Mesendoderm (in vitro differentiated cells): Measurements from ENCODE around the gene DPYSL4.

Experiments used
- DNase-seq: peaks from one replicate; pipeline ENCODE4 v3.0.0; 2013
- H2AK5ac ChIP-seq: 2 replicates; pipeline ENCODE4 v1.6.1; 2013; ENCODE audit warnings: low read length, inconsistent platforms
- H2BK120ac ChIP-seq: 2 replicates; pipeline ENCODE4 v1.6.1; 2013; ENCODE audit warnings: low read depth, mild to moderate bottlenecking, low read length, moderate library complexity, mixed read lengths
- H2BK15ac ChIP-seq: replicated peaks from 2 replicates; pipeline ENCODE4 v1.6.1; 2013; ENCODE audit warnings: low read depth, mild to moderate bottlenecking, moderate library complexity
- H2BK5ac ChIP-seq: 2 replicates; pipeline ENCODE4 v1.6.1; 2013; ENCODE audit warnings: low read length, inconsistent platforms
- H3K18ac ChIP-seq: 2 replicates; pipeline ENCODE4 v1.6.1; 2013; ENCODE audit warnings: mild to moderate bottlenecking, low read length, mixed read lengths
- H3K23ac ChIP-seq: one replicate; pipeline ENCODE4 v1.6.1; 2013; ENCODE audit warnings: low read length
- H3K27ac ChIP-seq: 2 replicates; pipeline ENCODE4 v1.5.1; 2013; ENCODE audit warnings: low read depth, mild to moderate bottlenecking, inconsistent platforms, low read length, moderate library complexity
- H3K27me3 ChIP-seq: 2 replicates; pipeline ENCODE4 v1.6.1; 2013; ENCODE audit warnings: low read length, control low read depth, mild to moderate bottlenecking, inconsistent platforms; ENCODE audit not compliant: insufficient read depth, poor library complexity
- H3K36me3 ChIP-seq: 2 replicates; pipeline ENCODE4 v1.6.1; 2013; ENCODE audit warnings: low read length, inconsistent platforms; ENCODE audit not compliant: control insufficient read depth, insufficient read depth
- H3K4ac ChIP-seq: one replicate; pipeline ENCODE4 v1.6.1; 2013; ENCODE audit warnings: low read depth, mild to moderate bottlenecking, low read length, moderate library complexity
- H3K4me1 ChIP-seq: 2 replicates; pipeline ENCODE4 v1.6.1; 2013; ENCODE audit warnings: low read depth, low read length, inconsistent platforms; ENCODE audit not compliant: control insufficient read depth
- H3K4me2 ChIP-seq: 2 replicates; pipeline ENCODE4 v1.6.1; 2013; ENCODE audit warnings: low read length
- H3K4me3 ChIP-seq: 2 replicates; pipeline ENCODE4 v1.5.1; 2013; ENCODE audit warnings: mild to moderate bottlenecking, low read length
- H3K56ac ChIP-seq: one replicate; pipeline ENCODE4 v1.6.1; 2013; ENCODE audit warnings: low read length
- H3K79me1 ChIP-seq: 2 replicates; pipeline ENCODE4 v1.6.1; 2013; ENCODE audit warnings: low read length, inconsistent platforms
- H3K79me2 ChIP-seq: 2 replicates; pipeline ENCODE4 v1.6.1; 2013; ENCODE audit warnings: mild to moderate bottlenecking, low read length; ENCODE audit not compliant: control insufficient read depth, insufficient read depth
- H3K9ac ChIP-seq: 2 replicates; pipeline ENCODE4 v1.6.1; 2013; ENCODE audit warnings: low read length, inconsistent platforms
- H4K5ac ChIP-seq: one replicate; pipeline ENCODE4 v1.6.1; 2013; ENCODE audit warnings: low read length
- H4K8ac ChIP-seq: one replicate; pipeline ENCODE4 v1.6.1; 2013; ENCODE audit warnings: low read depth, mild to moderate bottlenecking, control low read depth, low read length, moderate library complexity
- WGBS: extraction: QIAGEN DNeasy Blood & Tissue Kit; methylation state at CpG from one replicate; pipeline ENCODE4 v1.1.7; 2013; ENCODE audit warnings: low lambda C conversion rate, missing lambda C conversion rate; ENCODE audit not compliant: insufficient coverage; ENCODE audit errors: extremely low coverage; 5-methylcytosine and 5-hydroxymethylcytosine counted together

Gene DPYSL4

DNA sequence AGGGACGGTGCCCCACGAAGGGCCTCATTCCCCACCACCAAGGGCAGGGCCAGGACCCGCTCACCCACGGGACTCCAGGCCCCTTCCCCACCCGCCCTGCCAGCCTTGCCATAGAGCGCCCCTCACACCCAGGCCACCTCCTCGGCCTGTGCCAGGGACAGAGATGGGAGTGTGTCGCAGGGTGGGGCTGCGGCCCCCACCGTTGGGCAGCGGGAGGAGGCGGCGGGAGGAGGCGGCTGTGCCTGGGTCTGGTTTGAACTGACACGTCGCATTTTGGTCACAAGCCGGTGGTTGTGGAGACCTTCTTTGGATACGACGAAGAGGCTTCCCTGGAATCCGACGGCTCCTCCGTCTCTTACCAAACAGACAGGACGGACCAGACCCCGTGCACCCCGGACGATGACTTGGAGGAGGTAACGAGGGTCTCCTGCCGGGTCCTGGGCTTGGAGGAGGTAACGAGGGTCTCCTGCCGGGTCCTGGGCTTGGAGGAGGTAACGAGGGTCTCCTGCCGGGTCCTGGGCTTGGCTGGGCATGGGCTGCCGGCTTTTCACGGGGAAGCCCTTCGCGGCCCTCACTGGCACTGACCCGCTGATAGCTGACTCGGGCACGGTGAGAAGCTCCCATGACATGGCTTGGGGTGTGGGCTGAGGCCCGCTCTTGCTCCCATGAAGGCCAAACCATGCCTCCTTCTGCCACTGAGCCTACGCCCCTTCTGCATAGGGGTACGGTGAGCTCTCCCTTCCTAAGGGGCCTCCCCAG, 46.4 kb upstream of the DPYSL4 start:
- H3K27me3 ChIP-seq: no peaks in the 10 kb centered on the region
- no CpG with 5 or more reads among the region's 42 CpGs for WGBS
- H3K9ac ChIP-seq: no peak overlapping the region
- no peaks in the 10 kb centered on the region for H3K79me2 ChIP-seq
- no peak overlapping the region for H3K56ac ChIP-seq
- no peaks in the 10 kb centered on the region for H3K79me1 ChIP-seq
- no peak overlapping the region for H2BK5ac ChIP-seq
- H2BK120ac ChIP-seq: no peak overlapping the region
- H3K27ac ChIP-seq: no peak overlapping the region
- no peaks in the 10 kb centered on the region for H3K4me1 ChIP-seq
- H4K8ac ChIP-seq: no peak overlapping the region
- no peak overlapping the region for H2BK15ac ChIP-seq
- no peak overlapping the region for H3K4me3 ChIP-seq
- H3K4me2 ChIP-seq: no peak overlapping the region
- no peak overlapping the region for H4K5ac ChIP-seq
- no peak overlapping the region for H3K4ac ChIP-seq
- no peak overlapping the region for H3K18ac ChIP-seq
- no peak overlapping the region for H2AK5ac ChIP-seq
- DNase-seq: no peak
- no peak overlapping the region for H3K23ac ChIP-seq
- H3K36me3 ChIP-seq: no peaks in the 10 kb centered on the region

- Histone ChIP-seq H3K79me1 (no peaks in the 10 kb centered on the region), H4K8ac (no peak overlapping the region), H2BK15ac (no peak overlapping the region), H3K56ac (no peak overlapping the region), H3K23ac (no peak overlapping the region), H3K9ac (no peak overlapping the region), H3K4ac (no peak overlapping the region), H2AK5ac (no peak overlapping the region), H3K27ac (no peak overlapping the region), H3K18ac (no peak overlapping the region), H3K79me2 (no peaks in the 10 kb centered on the region), H2BK120ac (no peak overlapping the region), H4K5ac (no peak overlapping the region), H2BK5ac (no peak overlapping the region), H3K36me3 (no peaks in the 10 kb centered on the region), H3K27me3 (no peaks in the 10 kb centered on the region), H3K4me2 (no peak overlapping the region), H3K4me3 (no peak overlapping the region), H3K4me1 (no peaks in the 10 kb centered on the region)
- DNase-seq: no peak
- no CpG with 5 or more reads among the region's 7 CpGs for WGBS
These were observed 45.7 kb upstream of the DPYSL4 start for GRCh38 chr10:132141076-132141475.

DNA sequence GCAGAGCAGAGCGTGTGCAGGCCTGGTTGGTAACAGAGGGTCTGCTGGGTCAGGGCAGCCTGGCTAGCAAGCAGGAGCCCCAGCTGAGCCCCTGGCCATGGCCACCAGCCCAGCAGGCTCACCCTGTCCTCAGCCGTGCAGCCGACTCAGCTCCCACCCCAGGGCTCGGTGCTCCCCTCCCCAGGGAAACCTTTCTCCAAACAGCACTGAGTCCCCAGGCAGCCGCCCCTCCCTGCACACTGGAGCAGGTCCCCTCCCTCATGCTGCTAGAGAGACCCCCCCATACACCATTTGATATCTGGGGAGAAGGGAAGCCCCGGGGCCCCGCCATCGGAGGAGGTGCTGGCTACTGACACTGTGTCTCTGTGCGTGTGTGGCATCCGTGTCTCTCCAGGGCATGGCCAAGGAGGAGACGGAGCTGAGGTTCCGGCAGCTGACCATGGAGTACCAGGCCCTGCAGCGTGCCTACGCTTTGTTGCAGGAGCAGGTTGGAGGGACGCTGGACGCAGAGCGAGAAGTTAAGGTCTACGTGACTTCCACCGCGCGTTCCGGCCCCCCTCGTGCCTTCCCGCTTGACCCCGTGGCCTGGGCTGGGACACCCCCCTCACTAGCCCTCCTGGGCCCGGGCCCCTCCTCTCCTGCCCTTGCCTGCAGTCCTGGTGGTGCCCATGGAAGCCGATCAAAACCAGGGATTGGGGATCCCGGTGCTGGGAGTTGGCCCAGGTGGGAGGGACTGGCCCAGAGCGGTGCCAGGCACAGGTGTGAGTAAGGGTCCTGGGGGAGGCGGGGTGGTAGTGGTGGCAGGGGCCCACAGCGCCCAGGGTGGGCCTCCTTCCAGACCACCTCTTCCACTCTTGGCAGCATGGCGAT, 45.0 kb upstream of the DPYSL4 start:
- Histone ChIP-seq H3K36me3 (no peaks in the 10 kb centered on the region), H2BK15ac (no peak overlapping the region), H4K5ac (no peak overlapping the region), H3K4me3 (no peak overlapping the region), H2BK5ac (no peak overlapping the region), H2BK120ac (no peak overlapping the region), H3K56ac (no peak overlapping the region), H3K4me1 (no peaks in the 10 kb centered on the region), H3K9ac (no peak overlapping the region), H3K4me2 (no peak overlapping the region), H2AK5ac (no peak overlapping the region), H3K4ac (no peak overlapping the region), H3K23ac (no peak overlapping the region), H3K79me2 (no peaks in the 10 kb centered on the region), H3K79me1 (no peaks in the 10 kb centered on the region), H3K27me3 (no peaks in the 10 kb centered on the region), H3K27ac (no peak overlapping the region), H3K18ac (no peak overlapping the region), H4K8ac (no peak overlapping the region)
- no CpG with 5 or more reads among the region's 32 CpGs for WGBS
- DNase-seq: no peak

DNA sequence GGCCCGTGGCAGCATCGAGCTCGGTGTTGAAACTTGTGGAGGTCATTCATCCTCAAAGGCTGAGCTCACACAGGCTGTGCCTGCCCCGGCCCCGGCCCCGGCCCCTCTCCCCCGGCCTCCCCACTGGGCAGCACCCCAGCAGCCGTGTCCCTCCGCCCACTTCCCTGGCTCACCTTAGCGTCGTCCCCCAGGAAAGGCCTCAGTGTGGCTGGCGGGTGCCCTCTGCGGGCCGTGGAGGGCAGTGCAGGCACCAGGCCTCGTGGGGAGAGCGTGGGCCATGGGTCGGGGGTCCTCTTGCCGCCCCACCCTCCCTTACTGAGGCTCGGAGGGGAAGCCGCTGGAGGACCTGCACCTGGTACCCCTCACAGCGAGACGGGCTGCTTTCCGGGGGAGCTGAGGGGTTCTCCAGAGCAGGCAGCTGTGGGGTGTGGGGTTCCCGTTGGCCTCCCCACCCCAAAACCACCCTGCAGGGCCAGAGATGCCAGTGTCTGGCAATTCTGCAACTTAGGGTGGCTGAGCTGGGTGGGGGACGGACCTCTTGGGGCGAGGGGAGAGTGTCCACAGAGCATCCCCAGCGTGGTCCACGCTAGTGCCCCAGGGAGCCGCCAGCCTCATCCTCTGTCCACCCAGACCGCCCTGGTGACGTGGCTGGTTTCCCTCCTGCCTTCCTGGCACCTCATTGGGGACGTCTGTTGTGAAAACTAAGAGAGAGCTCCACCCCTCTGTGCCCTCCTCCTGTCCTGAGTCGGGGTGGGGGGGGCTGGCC, 44.2 kb upstream of the DPYSL4 start:
- no peak overlapping the region for H3K23ac ChIP-seq
- H3K79me1 ChIP-seq: no peaks in the 10 kb centered on the region
- no peaks in the 10 kb centered on the region for H3K36me3 ChIP-seq
- no peak overlapping the region for H2BK5ac ChIP-seq
- H2AK5ac ChIP-seq: no peak overlapping the region
- no peaks in the 10 kb centered on the region for H3K79me2 ChIP-seq
- H3K4me1 ChIP-seq: no peaks in the 10 kb centered on the region
- H3K27ac ChIP-seq: no peak overlapping the region
- no peak overlapping the region for H4K5ac ChIP-seq
- WGBS: no CpG with 5 or more reads among the region's 33 CpGs
- no peak overlapping the region for H3K9ac ChIP-seq
- H2BK15ac ChIP-seq: no peak overlapping the region
- no peak overlapping the region for H2BK120ac ChIP-seq
- no peak overlapping the region for H3K56ac ChIP-seq
- H4K8ac ChIP-seq: no peak overlapping the region
- H3K4me3 ChIP-seq: no peak overlapping the region
- no peak overlapping the region for H3K4ac ChIP-seq
- H3K18ac ChIP-seq: no peak overlapping the region
- no peaks in the 10 kb centered on the region for H3K27me3 ChIP-seq
- DNase-seq: peak; percentile 44
- H3K4me2 ChIP-seq: no peak overlapping the region

GRCh38 chr10:132143162-132143561, 43.6 kb upstream of the DPYSL4 start:
- H4K5ac ChIP-seq: no peak overlapping the region
- H3K36me3 ChIP-seq: no peaks in the 10 kb centered on the region
- no peak overlapping the region for H3K23ac ChIP-seq
- no peak overlapping the region for H3K4me2 ChIP-seq
- no peak overlapping the region for H3K56ac ChIP-seq
- no CpG with 5 or more reads among the region's 12 CpGs for WGBS
- no peaks in the 10 kb centered on the region for H3K27me3 ChIP-seq
- no peak overlapping the region for H3K9ac ChIP-seq
- no peak overlapping the region for H3K27ac ChIP-seq
- H3K18ac ChIP-seq: no peak overlapping the region
- H2BK120ac ChIP-seq: no peak overlapping the region
- no peak overlapping the region for H4K8ac ChIP-seq
- no peak overlapping the region for H2BK15ac ChIP-seq
- DNase-seq: peak; percentile 58
- no peaks in the 10 kb centered on the region for H3K4me1 ChIP-seq
- no peaks in the 10 kb centered on the region for H3K79me1 ChIP-seq
- no peak overlapping the region for H2BK5ac ChIP-seq
- no peaks in the 10 kb centered on the region for H3K79me2 ChIP-seq
- no peak overlapping the region for H3K4ac ChIP-seq
- no peak overlapping the region for H2AK5ac ChIP-seq
- no peak overlapping the region for H3K4me3 ChIP-seq
